ENCODE measurements around the gene RAI14.

- TF ChIP-seq TAF1 (IDR thresholded peaks at IDR 0.05; ENCODE audit: borderline replicate concordance, insufficient read depth, low read length) (no peak), REST (IDR thresholded peaks at IDR 0.05; ENCODE audit: insufficient read depth in 1 of 2, low read depth in 2 of 2, low read length in 2 of 2) (no peak), POLR2AphosphoS5 (IDR thresholded peaks at IDR 0.05; ENCODE audit: low read depth, low read length) (no peak)
These were observed 17.5 kb downstream of the RAI14 start for GRCh38 chr5:34673463-34674125.

All from PFSK-1 (cell line).